PC-3 (cell line): ENCODE measurements around the gene ASB2.

ENCODE experiments used
- CTCF ChIP-seq: fragments of 300-600 bp; sonication (generic); conservative IDR thresholded peaks from 2 replicates; pipeline ENCODE4 v1.5.1; 2017; ENCODE audit warnings: antibody characterized with exemption, low read depth, mild to moderate bottlenecking, low read length
- EZH2 ChIP-seq: fragments of 300-600 bp; sonication (generic); IDR thresholded peaks from one replicate; pipeline ENCODE4 v1.6.1; 2017; ENCODE audit warnings: antibody characterized with exemption, mild to moderate bottlenecking, low read length; ENCODE audit not compliant: unreplicated experiment
- EZH2phosphoT487 ChIP-seq: fragments of 300-600 bp; sonication (generic); IDR thresholded peaks from 2 replicates; pipeline ENCODE4 v1.6.1; 2018; ENCODE audit warnings: mild to moderate bottlenecking, antibody characterized with exemption, low read length, borderline replicate concordance

DNA sequence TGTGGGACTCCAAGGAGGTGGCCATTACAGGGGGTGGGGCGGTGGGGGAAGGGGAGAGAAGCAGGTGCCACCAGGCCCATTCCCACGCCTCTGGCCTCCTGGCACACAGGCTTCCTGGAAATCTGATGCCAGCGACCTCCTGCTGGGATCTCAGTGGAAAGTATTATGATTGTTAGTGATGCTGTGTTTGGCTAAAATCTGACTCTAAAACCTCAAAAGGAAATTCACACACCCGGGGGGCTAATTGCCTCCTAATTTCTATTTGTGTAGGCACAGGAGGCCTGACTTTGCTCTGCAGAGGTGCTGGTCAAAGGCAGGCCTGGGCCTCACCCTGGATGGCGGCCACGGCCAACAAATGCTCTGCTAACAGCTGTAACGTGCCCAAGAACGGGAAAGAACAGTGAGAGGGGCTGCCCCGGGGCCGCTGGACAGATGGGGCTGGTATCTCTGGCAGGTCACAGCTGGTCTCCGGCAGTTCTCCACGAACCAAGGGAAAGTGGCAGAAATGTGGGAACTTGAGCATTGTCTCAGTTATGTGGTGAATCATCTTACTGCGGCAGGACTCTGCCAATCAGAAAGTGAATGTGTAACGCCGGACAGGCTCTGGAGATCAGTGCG lies 35.0 kb downstream of the ASB2 start:
- TF ChIP-seq CTCF (no peak), EZH2phosphoT487 (no peak), EZH2 (no peak)
